Neural progenitor cell (in vitro differentiated cells): ENCODE data around the gene ABCC4. TPM values are rescaled to one million over a fixed set of nuclear protein-coding genes. Genes with fewer than 3 reads are reported as not detected.
A peak's percentile ranks its signal among the peaks of the same experiment; 100 is the strongest.

Experiments
- DNase-seq: peaks from one replicate; pipeline ENCODE4 v3.0.0-alpha.2; 2016; ENCODE audit warnings: low spot score
- H2AFZ ChIP-seq: fragments of 200-600 bp; sonication (generic); replicated peaks from 2 replicates; pipeline ENCODE4 v1.6.1; 2016; ENCODE audit warnings: antibody characterized with exemption
- H3F3A ChIP-seq: fragments of 200-600 bp; sonication (generic); 2 replicates; pipeline ENCODE4 v1.6.1; 2016; ENCODE audit warnings: antibody characterized with exemption, low read depth
- H3K27ac ChIP-seq: fragments of 200-600 bp; sonication (generic); 2 replicates; pipeline ENCODE4 v1.5.1; 2016; ENCODE audit warnings: mild to moderate bottlenecking
- H3K27me3 ChIP-seq: fragments of 200-600 bp; sonication (generic); 2 replicates; pipeline ENCODE4 v1.6.1; 2016; ENCODE audit warnings: mild to moderate bottlenecking, moderate library complexity
- H3K36me3 ChIP-seq: fragments of 200-600 bp; sonication (generic); 2 replicates; pipeline ENCODE4 v1.5.1; 2016
- H3K4me1 ChIP-seq: fragments of 200-600 bp; sonication (generic); 2 replicates; pipeline ENCODE4 v1.6.1; 2016; ENCODE audit warnings: mixed run types
- H3K4me2 ChIP-seq: fragments of 200-600 bp; sonication (generic); 2 replicates; pipeline ENCODE4 v1.6.1; 2016
- H3K4me3 ChIP-seq: fragments of 200-600 bp; sonication (generic); 2 replicates; pipeline ENCODE4 v1.5.1; 2016
- H3K79me2 ChIP-seq: fragments of 200-600 bp; sonication (generic); 2 replicates; pipeline ENCODE4 v1.6.1; 2016; ENCODE audit warnings: low read depth
- H3K9ac ChIP-seq: fragments of 200-600 bp; sonication (generic); 2 replicates; pipeline ENCODE4 v1.6.1; 2016
- H3K9me3 ChIP-seq: fragments of 200-600 bp; sonication (generic); 2 replicates; pipeline ENCODE4 v1.5.1; 2016; ENCODE audit warnings: low read depth
- H4K20me1 ChIP-seq: fragments of 200-600 bp; sonication (generic); 2 replicates; pipeline ENCODE4 v1.6.1; 2016; ENCODE audit warnings: low read depth
- H3K27ac Mint-ChIP-seq: 3 replicates; pipeline ENCODE4 v1.8.0; 2021; ENCODE audit warnings: mixed read lengths
- H3K27me3 Mint-ChIP-seq: 2 replicates; pipeline ENCODE4 v1.8.0; 2022; ENCODE audit warnings: low read depth, mild to moderate bottlenecking, inconsistent platforms, moderate library complexity, mixed read lengths; ENCODE audit not compliant: insufficient read depth
- H3K36me3 Mint-ChIP-seq: 3 replicates; pipeline ENCODE4 v1.8.0; 2021; ENCODE audit warnings: mixed read lengths
- H3K4me1 Mint-ChIP-seq: 3 replicates; pipeline ENCODE4 v1.8.0; 2021; ENCODE audit warnings: mixed read lengths
- H3K4me3 Mint-ChIP-seq: 3 replicates; pipeline ENCODE4 v1.8.0; 2021; ENCODE audit warnings: mild to moderate bottlenecking, moderate library complexity, mixed read lengths
- H3K9me3 Mint-ChIP-seq: 3 replicates; pipeline ENCODE4 v1.8.0; 2020; ENCODE audit warnings: mixed read lengths
- EZH2 ChIP-seq: fragments of 200-600 bp; sonication (generic); IDR thresholded peaks from 2 replicates; pipeline ENCODE4 v1.6.1; 2017; ENCODE audit warnings: antibody characterized with exemption, mild to moderate bottlenecking, moderate library complexity
- EZH2phosphoT487 ChIP-seq: fragments of 200-600 bp; sonication (generic); IDR thresholded peaks from 2 replicates; pipeline ENCODE4 v1.6.1; 2017; ENCODE audit warnings: antibody characterized with exemption
- total RNA-seq: library from RNA; depleted of rRNA; stranded (reverse); fragments of >200 nt; gene quantifications from 2 replicates; pipeline ENCODE4 v1.2.3, GENCODE V29; 2015; ENCODE audit warnings: low replicate concordance
- TF ChIP-seq, protein P1 (sequence below): fragments of 200-600 bp; sonication (generic); IDR thresholded peaks from 2 replicates; pipeline ENCODE4 v1.5.1; 2017; ENCODE audit warnings: antibody characterized with exemption, mild to moderate bottlenecking

The ABCC4 gene
- total RNA-seq, 1 donor from 2014 or later: 23.6 TPM

DNA sequence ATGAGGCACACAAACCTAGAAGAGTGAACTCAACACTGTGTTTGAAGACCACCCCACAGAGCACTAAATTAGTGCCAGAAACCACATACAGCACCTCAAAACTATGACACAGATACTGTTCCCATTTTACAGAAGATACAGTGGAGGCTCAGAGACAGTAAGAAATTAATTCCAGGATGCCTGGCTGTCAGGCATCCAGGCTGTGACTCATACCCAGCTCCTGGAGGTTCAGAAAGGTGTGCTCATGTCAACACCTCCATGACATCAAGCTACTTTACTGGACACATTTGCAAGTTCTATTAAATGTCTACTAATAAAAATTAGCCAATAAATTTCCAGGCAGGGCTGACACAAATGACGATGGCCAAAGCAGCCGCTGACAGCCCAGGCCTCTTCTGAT is 176.3 kb downstream of the ABCC4 start:
- TF ChIP-seq, protein P1, sequence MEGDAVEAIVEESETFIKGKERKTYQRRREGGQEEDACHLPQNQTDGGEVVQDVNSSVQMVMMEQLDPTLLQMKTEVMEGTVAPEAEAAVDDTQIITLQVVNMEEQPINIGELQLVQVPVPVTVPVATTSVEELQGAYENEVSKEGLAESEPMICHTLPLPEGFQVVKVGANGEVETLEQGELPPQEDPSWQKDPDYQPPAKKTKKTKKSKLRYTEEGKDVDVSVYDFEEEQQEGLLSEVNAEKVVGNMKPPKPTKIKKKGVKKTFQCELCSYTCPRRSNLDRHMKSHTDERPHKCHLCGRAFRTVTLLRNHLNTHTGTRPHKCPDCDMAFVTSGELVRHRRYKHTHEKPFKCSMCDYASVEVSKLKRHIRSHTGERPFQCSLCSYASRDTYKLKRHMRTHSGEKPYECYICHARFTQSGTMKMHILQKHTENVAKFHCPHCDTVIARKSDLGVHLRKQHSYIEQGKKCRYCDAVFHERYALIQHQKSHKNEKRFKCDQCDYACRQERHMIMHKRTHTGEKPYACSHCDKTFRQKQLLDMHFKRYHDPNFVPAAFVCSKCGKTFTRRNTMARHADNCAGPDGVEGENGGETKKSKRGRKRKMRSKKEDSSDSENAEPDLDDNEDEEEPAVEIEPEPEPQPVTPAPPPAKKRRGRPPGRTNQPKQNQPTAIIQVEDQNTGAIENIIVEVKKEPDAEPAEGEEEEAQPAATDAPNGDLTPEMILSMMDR: no peak
- TF ChIP-seq EZH2phosphoT487: no peak
- TF ChIP-seq EZH2: no peak
- Histone ChIP-seq H3K79me2 (no peaks in the 10 kb centered on the region), H3F3A (peaks cover 6% of the 10 kb centered on the region), H4K20me1 (no peaks in the 10 kb centered on the region), H3K27me3 (no peaks in the 10 kb centered on the region), H3K27ac (no peak overlapping the region), H3K36me3 (no peaks in the 10 kb centered on the region), H3K9me3 (no peaks in the 10 kb centered on the region), H3K9ac (no peak overlapping the region), H2AFZ (no peak overlapping the region), H3K4me3 (no peak overlapping the region), H3K4me2 (no peak overlapping the region), H3K4me1 (peaks cover 13% of the 10 kb centered on the region)
- no peak overlapping the region for H3K27ac Mint-ChIP-seq
- H3K4me3 Mint-ChIP-seq: no peak overlapping the region
- no peak for DNase-seq
- peaks cover 2% of the 10 kb centered on the region for H3K27me3 Mint-ChIP-seq
- peaks cover 2% of the 10 kb centered on the region for H3K9me3 Mint-ChIP-seq
- peaks cover 17% of the 10 kb centered on the region for H3K4me1 Mint-ChIP-seq
- peaks cover 20% of the 10 kb centered on the region for H3K36me3 Mint-ChIP-seq

DNA sequence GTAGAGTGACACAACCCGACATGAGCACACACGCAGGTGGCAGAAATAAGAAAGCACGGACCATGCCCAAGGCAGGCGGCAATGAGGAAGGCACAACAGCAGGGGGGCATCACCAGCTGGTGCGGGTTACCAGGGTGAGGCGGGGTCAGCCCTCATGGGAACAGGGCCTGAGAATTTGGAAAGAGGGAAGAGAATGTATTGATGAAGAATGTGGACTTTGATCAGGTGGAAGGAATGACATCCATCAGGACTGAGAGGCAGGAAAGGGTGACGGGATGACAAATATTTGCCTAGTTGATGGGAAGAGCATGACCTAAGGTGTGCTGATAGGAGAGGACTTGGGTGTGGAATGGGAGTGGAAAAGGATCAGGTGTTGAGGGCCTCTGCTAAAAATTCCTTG is 177.5 kb downstream of the ABCC4 start:
- Histone ChIP-seq H3K4me3 (no peak overlapping the region), H3K27ac (no peak overlapping the region), H3K79me2 (no peaks in the 10 kb centered on the region), H3K27me3 (no peaks in the 10 kb centered on the region), H4K20me1 (no peaks in the 10 kb centered on the region), H3K9ac (no peak overlapping the region), H3K9me3 (no peaks in the 10 kb centered on the region), H2AFZ (no peak overlapping the region), H3K36me3 (no peaks in the 10 kb centered on the region), H3K4me2 (no peak overlapping the region), H3K4me1 (peaks cover 11% of the 10 kb centered on the region), H3F3A (peaks cover 6% of the 10 kb centered on the region)
- TF ChIP-seq EZH2phosphoT487 (no peak), EZH2 (no peak)
- TF ChIP-seq, protein P1: no peak
- Mint-ChIP-seq H3K27me3 (peaks cover 2% of the 10 kb centered on the region), H3K36me3 (peaks cover 18% of the 10 kb centered on the region), H3K4me3 (no peak overlapping the region), H3K4me1 (peaks cover 16% of the 10 kb centered on the region), H3K27ac (no peak overlapping the region), H3K9me3 (peaks cover 2% of the 10 kb centered on the region)
- DNase-seq: no peak

DNA sequence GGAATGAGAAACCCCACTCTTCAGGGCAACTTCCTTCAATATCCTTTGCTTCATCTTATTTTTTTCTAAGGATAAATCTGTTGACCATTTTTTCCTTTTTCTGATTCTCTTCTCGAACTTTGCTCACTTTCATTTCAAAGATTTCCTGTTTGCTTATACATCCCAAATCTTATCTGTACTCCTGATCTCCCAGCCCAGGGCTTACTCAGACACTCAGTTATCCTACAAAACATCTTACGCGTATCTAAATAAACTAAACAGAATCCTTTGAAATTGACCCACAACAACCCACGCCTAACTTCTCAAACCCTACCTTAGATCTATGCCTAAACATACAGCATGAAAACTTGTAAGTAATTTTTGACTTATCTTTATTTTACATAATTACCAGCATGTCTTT is 179.2 kb downstream of the ABCC4 start:
- peaks cover 2% of the 10 kb centered on the region for H3K27me3 Mint-ChIP-seq
- peaks cover 16% of the 10 kb centered on the region for H3K36me3 Mint-ChIP-seq
- H3K4me3 ChIP-seq: no peak overlapping the region
- peaks cover 7% of the 10 kb centered on the region for H3K4me1 Mint-ChIP-seq
- H3K27ac Mint-ChIP-seq: peak overlapping the region; percentile 4
- H3K4me3 Mint-ChIP-seq: no peak overlapping the region
- peaks cover 4% of the 10 kb centered on the region for H3K4me1 ChIP-seq
- no peaks in the 10 kb centered on the region for H3K79me2 ChIP-seq
- H3K9me3 Mint-ChIP-seq: peaks cover 2% of the 10 kb centered on the region
- no peak for DNase-seq
- no peak overlapping the region for H3K27ac ChIP-seq
- H3K27me3 ChIP-seq: no peaks in the 10 kb centered on the region
- no peaks in the 10 kb centered on the region for H3K36me3 ChIP-seq
- peaks cover 6% of the 10 kb centered on the region for H3F3A ChIP-seq
- no peak for TF ChIP-seq EZH2
- TF ChIP-seq EZH2phosphoT487: no peak
- TF ChIP-seq, protein P1: no peak
- H3K9me3 ChIP-seq: no peaks in the 10 kb centered on the region
- no peak overlapping the region for H3K4me2 ChIP-seq
- H2AFZ ChIP-seq: no peak overlapping the region
- H4K20me1 ChIP-seq: no peaks in the 10 kb centered on the region
- H3K9ac ChIP-seq: no peak overlapping the region
